Measurements from ENCODE around the gene RAB21. TPM values are rescaled to one million over a fixed set of nuclear protein-coding genes. Genes with fewer than 3 reads are reported as not detected.

RAB21 gene
- total RNA-seq, 4 donors from 2014 or later: 15.9 to 48.4 (median 29.9) TPM

DNA sequence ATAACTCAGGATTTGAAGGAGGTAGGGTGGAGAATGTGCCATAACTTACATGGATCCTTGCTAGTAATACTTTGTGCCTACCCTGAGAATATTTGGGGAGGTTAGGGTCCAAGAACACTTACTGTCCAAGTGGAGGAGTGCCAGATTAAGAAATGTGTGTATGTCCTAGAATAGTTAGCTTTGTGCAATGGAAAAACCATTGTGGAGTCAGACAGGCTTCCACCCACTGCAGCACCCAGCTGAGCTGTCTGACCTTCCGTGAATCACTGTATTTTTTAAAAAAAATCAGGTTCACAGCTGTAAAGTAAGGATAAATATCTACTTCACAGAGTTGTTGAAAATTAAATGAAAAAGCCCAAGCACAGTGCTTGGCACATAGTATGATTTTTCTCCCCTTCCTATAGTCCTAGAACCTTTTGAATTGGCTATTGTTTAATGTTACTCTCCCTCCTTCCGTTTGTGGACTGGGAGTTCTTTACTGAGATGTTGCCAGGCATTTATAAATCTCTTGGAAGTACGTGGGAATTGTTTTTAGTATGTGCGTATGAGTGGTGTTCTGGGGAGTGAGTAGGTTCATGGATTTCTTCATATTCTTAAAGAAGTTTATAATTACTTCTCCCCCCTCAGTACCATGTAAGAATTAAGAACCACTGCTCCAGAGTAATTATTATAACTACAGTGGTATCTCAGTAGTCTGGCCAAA is 9.2 kb downstream of the RAB21 start:
- intact Hi-C loops (cut with DNase I; ENCODE audit: low total_unique reads) (no loop called here), in situ Hi-C loops (cut with MboI; ENCODE audit: low pct_ligation_motif_present in 1 of 4, low pct_unique_long_range_greater_than_20kb in 1 of 4, low sequenced_read_pairs in 3 of 4) (no loop called here)
- Histone ChIP-seq H3K36me3 (peaks cover 0 to 19% (median 0%) of the 10 kb centered on the region in 4 donors), H3K27ac (no peak overlapping the region), H3K4me1 (peaks cover 0 to 23% (median 0%) of the 10 kb centered on the region in 4 donors), H3K4me3 (no peak overlapping the region), H3K27me3 (no peaks in the 10 kb centered on the region), H3K9me3 (peaks cover 10 to 12% of the 10 kb centered on the region in 2 donors)
- DNase-seq: no peak
- WGBS, 2 donors (ENCODE audit: low coverage in 1 of 2): 68 to 75% methylated on average over 4 of the region's 4 CpGs
- no peak for TF ChIP-seq EP300 (IDR thresholded peaks at IDR 0.05; ENCODE audit: low read depth)
- TF ChIP-seq, protein P1, sequence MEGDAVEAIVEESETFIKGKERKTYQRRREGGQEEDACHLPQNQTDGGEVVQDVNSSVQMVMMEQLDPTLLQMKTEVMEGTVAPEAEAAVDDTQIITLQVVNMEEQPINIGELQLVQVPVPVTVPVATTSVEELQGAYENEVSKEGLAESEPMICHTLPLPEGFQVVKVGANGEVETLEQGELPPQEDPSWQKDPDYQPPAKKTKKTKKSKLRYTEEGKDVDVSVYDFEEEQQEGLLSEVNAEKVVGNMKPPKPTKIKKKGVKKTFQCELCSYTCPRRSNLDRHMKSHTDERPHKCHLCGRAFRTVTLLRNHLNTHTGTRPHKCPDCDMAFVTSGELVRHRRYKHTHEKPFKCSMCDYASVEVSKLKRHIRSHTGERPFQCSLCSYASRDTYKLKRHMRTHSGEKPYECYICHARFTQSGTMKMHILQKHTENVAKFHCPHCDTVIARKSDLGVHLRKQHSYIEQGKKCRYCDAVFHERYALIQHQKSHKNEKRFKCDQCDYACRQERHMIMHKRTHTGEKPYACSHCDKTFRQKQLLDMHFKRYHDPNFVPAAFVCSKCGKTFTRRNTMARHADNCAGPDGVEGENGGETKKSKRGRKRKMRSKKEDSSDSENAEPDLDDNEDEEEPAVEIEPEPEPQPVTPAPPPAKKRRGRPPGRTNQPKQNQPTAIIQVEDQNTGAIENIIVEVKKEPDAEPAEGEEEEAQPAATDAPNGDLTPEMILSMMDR (IDR thresholded peaks at IDR 0.05): no peak
- no peak for TF ChIP-seq POLR2AphosphoS5 (IDR thresholded peaks at IDR 0.05)
- TF ChIP-seq POLR2A (IDR thresholded peaks at IDR 0.05): no peak

GRCh38 chr12:71764587-71765321 is 10.1 kb downstream of the RAB21 start:
- intact Hi-C loops (cut with DNase I; ENCODE audit: low total_unique reads) (no loop called here), in situ Hi-C loops (cut with MboI; ENCODE audit: low pct_ligation_motif_present in 1 of 4, low pct_unique_long_range_greater_than_20kb in 1 of 4, low sequenced_read_pairs in 3 of 4) (no loop called here)
- Histone ChIP-seq H3K36me3 (peaks cover 0 to 10% (median 0%) of the 10 kb centered on the region in 4 donors), H3K27me3 (no peaks in the 10 kb centered on the region), H3K4me1 (peaks cover 0 to 28% (median 0%) of the 10 kb centered on the region in 4 donors), H3K9me3 (peaks cover 2 to 5% of the 10 kb centered on the region in 2 donors), H3K4me3 (no peak overlapping the region), H3K27ac (no peak overlapping the region)
- WGBS, 2 donors (ENCODE audit: low coverage in 1 of 2): 97 to 98% methylated on average over 5 to 6 of the region's 6 CpGs
- no peak for DNase-seq
- TF ChIP-seq EP300 (IDR thresholded peaks at IDR 0.05; ENCODE audit: low read depth) (no peak), POLR2A (IDR thresholded peaks at IDR 0.05) (no peak), POLR2AphosphoS5 (IDR thresholded peaks at IDR 0.05) (no peak)
- TF ChIP-seq, protein P1 (IDR thresholded peaks at IDR 0.05): no peak

GRCh38 chr12:71766202-71766601 is 11.5 kb downstream of the RAB21 start:
- no peaks in the 10 kb centered on the region for H3K36me3 ChIP-seq
- intact Hi-C loops (cut with DNase I; ENCODE audit: low total_unique reads): no loop called here
- WGBS, 2 donors (ENCODE audit: low coverage in 1 of 2): 83 to 95% methylated on average over 2 of the region's 2 CpGs
- H3K27me3 ChIP-seq: no peaks in the 10 kb centered on the region
- H3K27ac ChIP-seq: no peak overlapping the region
- no peak overlapping the region for H3K4me3 ChIP-seq
- no peaks in the 10 kb centered on the region for H3K9me3 ChIP-seq
- in situ Hi-C loops (cut with MboI; ENCODE audit: low pct_ligation_motif_present in 1 of 4, low pct_unique_long_range_greater_than_20kb in 1 of 4, low sequenced_read_pairs in 3 of 4): no loop called here
- TF ChIP-seq POLR2A (IDR thresholded peaks at IDR 0.05): no peak
- TF ChIP-seq, protein P1 (IDR thresholded peaks at IDR 0.05): no peak
- TF ChIP-seq EP300 (IDR thresholded peaks at IDR 0.05; ENCODE audit: low read depth): no peak
- TF ChIP-seq POLR2AphosphoS5 (IDR thresholded peaks at IDR 0.05): no peak
- H3K4me1 ChIP-seq: peaks cover 0 to 35% (median 5%) of the 10 kb centered on the region in 4 donors
- DNase-seq: no peak

DNA sequence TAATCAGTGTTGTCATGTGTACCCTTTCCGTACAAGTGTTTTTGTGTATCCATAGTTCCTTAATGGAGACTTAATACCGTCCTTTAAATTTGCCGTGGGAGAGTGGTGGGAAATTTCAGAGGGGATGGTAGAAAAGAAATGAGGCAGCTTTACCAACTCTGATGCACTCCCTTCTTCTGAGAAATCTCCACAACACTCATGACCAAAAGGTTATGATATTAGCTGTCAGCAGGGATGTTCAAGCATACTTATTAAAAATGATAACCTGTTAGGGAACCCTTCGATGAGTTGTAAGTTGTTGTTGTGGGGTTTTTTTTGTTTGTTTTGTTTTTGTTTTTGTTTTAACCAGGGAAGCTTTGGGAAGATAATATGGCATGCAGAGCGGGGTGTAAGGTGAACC is 12.5 kb downstream of the RAB21 start:
- no peaks in the 10 kb centered on the region for H3K9me3 ChIP-seq
- peaks cover 0 to 8% (median 4%) of the 10 kb centered on the region in 4 donors for H3K36me3 ChIP-seq
- intact Hi-C loops (cut with DNase I; ENCODE audit: low total_unique reads) (no loop called here), in situ Hi-C loops (cut with MboI; ENCODE audit: low pct_ligation_motif_present in 1 of 4, low pct_unique_long_range_greater_than_20kb in 1 of 4, low sequenced_read_pairs in 3 of 4) (no loop called here)
- no peak overlapping the region for H3K4me3 ChIP-seq
- H3K27me3 ChIP-seq: no peaks in the 10 kb centered on the region
- WGBS, 2 donors (ENCODE audit: low coverage in 1 of 2): 81 to 97% methylated on average over 4 to 5 of the region's 5 CpGs
- peaks cover 0 to 39% (median 7%) of the 10 kb centered on the region in 4 donors for H3K4me1 ChIP-seq
- TF ChIP-seq POLR2AphosphoS5 (IDR thresholded peaks at IDR 0.05): no peak
- no peak for DNase-seq
- H3K27ac ChIP-seq: no peak overlapping the region
